Measurements from ENCODE around the gene HNRNPUL1.

- TF ChIP-seq EZH2phosphoT487 (IDR thresholded peaks at IDR 0.05; ENCODE audit: insufficient read depth, low read depth) = no peak
- no peak for TF ChIP-seq EZH2 (IDR thresholded peaks at IDR 0.05; ENCODE audit: insufficient read depth, poor library complexity, severe bottlenecking)
Observed at GRCh38 chr19:41263850-41264580, at the start of gene HNRNPUL1.
